GM12892 (cell line): Measurements from ENCODE around the gene PTPRR.

Source experiments
- POLR2A ChIP-seq: IDR thresholded peaks from 2 replicates; pipeline ENCODE4 v1.6.1; 2011; ENCODE audit warnings: low read depth, low read length, control low read depth
- POLR2AphosphoS5 ChIP-seq: IDR thresholded peaks from 2 replicates; pipeline ENCODE4 v1.6.1; 2011; ENCODE audit warnings: low read depth, low read length, control low read depth
- TAF1 ChIP-seq: IDR thresholded peaks from 2 replicates; pipeline ENCODE4 v1.6.1; 2011; ENCODE audit warnings: low read depth, mild to moderate bottlenecking, control low read depth, low read length, borderline replicate concordance

- TF ChIP-seq POLR2AphosphoS5: no peak
- no peak for TF ChIP-seq POLR2A
- no peak for TF ChIP-seq TAF1
Observed at GRCh38 chr12:70745048-70745447, 175.5 kb downstream of the PTPRR start.
